ENCODE measurements around the gene GNA12.

GNA12 gene

GRCh38 chr7:2723138-2723850, 120.8 kb downstream of the GNA12 start:
- TF ChIP-seq REST (IDR thresholded peaks at IDR 0.05; ENCODE audit: insufficient read depth in 1 of 2, low read depth in 2 of 2, low read length in 2 of 2), result no peak
- TF ChIP-seq POLR2AphosphoS5 (IDR thresholded peaks at IDR 0.05; ENCODE audit: low read depth, low read length), result no peak
- TF ChIP-seq SIN3A (IDR thresholded peaks at IDR 0.05; ENCODE audit: borderline replicate concordance, insufficient read depth, low read length), result no peak
- no peak for TF ChIP-seq FOXP2 (optimal IDR thresholded peaks at IDR 0.05; ENCODE audit: borderline replicate concordance, extremely low read depth, extremely low read length, insufficient read depth)
- no peak for TF ChIP-seq TAF1 (IDR thresholded peaks at IDR 0.05; ENCODE audit: borderline replicate concordance, insufficient read depth, low read length)

- TF ChIP-seq SIN3A (IDR thresholded peaks at IDR 0.05; ENCODE audit: borderline replicate concordance, insufficient read depth, low read length) (no peak), TAF1 (IDR thresholded peaks at IDR 0.05; ENCODE audit: borderline replicate concordance, insufficient read depth, low read length) (no peak), POLR2AphosphoS5 (IDR thresholded peaks at IDR 0.05; ENCODE audit: low read depth, low read length) (no peak), REST (IDR thresholded peaks at IDR 0.05; ENCODE audit: insufficient read depth in 1 of 2, low read depth in 2 of 2, low read length in 2 of 2) (no peak), FOXP2 (optimal IDR thresholded peaks at IDR 0.05; ENCODE audit: borderline replicate concordance, extremely low read depth, extremely low read length, insufficient read depth) (no peak)
Measured at GRCh38 chr7:2722591-2722990, 121.5 kb downstream of the GNA12 start.

GRCh38 chr7:2721842-2722241, 122.3 kb downstream of the GNA12 start:
- TF ChIP-seq FOXP2 (optimal IDR thresholded peaks at IDR 0.05; ENCODE audit: borderline replicate concordance, extremely low read depth, extremely low read length, insufficient read depth), result no peak
- no peak for TF ChIP-seq POLR2AphosphoS5 (IDR thresholded peaks at IDR 0.05; ENCODE audit: low read depth, low read length)
- TF ChIP-seq TAF1 (IDR thresholded peaks at IDR 0.05; ENCODE audit: borderline replicate concordance, insufficient read depth, low read length), result no peak
- TF ChIP-seq SIN3A (IDR thresholded peaks at IDR 0.05; ENCODE audit: borderline replicate concordance, insufficient read depth, low read length), result no peak
- no peak for TF ChIP-seq REST (IDR thresholded peaks at IDR 0.05; ENCODE audit: insufficient read depth in 1 of 2, low read depth in 2 of 2, low read length in 2 of 2)

GRCh38 chr7:2720024-2720423, 124.1 kb downstream of the GNA12 start:
- no peak for TF ChIP-seq REST (IDR thresholded peaks at IDR 0.05; ENCODE audit: insufficient read depth in 1 of 2, low read depth in 2 of 2, low read length in 2 of 2)
- no peak for TF ChIP-seq SIN3A (IDR thresholded peaks at IDR 0.05; ENCODE audit: borderline replicate concordance, insufficient read depth, low read length)
- TF ChIP-seq TAF1 (IDR thresholded peaks at IDR 0.05; ENCODE audit: borderline replicate concordance, insufficient read depth, low read length), result no peak
- no peak for TF ChIP-seq POLR2AphosphoS5 (IDR thresholded peaks at IDR 0.05; ENCODE audit: low read depth, low read length)
- TF ChIP-seq FOXP2 (optimal IDR thresholded peaks at IDR 0.05; ENCODE audit: borderline replicate concordance, extremely low read depth, extremely low read length, insufficient read depth), result no peak

Data from PFSK-1 (cell line).